ENCODE results near the gene ZNF668. TPM values are rescaled to one million over a fixed set of nuclear protein-coding genes. Genes with fewer than 3 reads are reported as not detected.

Gene ZNF668
- total RNA-seq, 2 experiments from 2014 or later: 16.2 to 18.8 TPM

DNA sequence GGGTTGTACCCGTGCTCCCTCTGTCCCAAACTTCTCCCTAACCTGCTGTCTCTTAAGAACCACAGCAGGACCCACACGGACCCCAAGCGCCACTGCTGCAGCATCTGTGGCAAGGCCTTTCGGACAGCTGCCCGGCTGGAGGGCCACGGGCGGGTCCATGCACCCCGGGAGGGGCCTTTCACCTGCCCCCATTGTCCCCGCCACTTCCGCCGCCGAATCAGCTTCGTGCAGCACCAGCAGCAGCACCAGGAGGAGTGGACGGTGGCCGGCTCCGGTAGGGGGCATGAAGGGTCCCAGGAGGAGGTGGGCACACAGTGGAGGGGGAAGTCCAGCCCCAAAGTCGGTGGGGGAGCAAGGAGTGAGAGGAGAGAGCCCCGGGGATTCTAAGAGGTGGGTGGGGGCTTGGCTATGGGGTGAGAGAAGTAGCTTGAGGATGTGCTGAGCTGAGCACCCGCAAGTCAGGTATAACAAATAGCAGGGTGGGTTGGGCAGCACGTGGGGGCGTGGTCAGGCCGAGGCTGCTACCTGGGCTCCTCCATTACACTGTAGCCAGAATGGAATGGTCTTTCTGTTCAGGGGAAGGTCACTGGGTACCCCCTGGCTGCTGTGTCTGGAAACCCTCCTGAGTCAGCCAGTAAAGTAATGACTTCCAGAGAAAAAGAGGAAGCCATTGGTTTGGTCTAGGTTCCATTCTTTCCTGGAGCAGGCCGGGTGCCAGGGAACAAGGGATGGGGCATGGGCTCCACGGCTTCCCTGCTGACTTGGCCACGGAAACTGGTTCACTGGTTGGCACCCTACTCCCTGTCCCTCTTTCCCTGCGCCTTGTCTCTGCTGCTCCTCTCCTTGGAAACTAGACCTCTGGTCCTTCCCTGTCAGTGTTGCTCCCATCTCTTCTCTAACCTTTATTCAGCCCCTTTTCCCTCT is 7.7 kb upstream of the ZNF668 start:
- intact Hi-C loops (cut with micrococcal nuclease): no loop called here
- Mint-ChIP-seq H3K36me3 (ENCODE audit: low read depth) (peaks cover 37% of the 10 kb centered on the region), H3K4me3 (no peak overlapping the region), H3K27me3 (no peaks in the 10 kb centered on the region), H3K4me1 (ENCODE audit: low read depth) (peaks cover 32% of the 10 kb centered on the region), H3K27ac (peak overlapping the region; percentile 11), H3K9me3 (no peaks in the 10 kb centered on the region)
- CTCF ChIA-PET: no interaction called here
- no peak for ATAC-seq
- POLR2A ChIA-PET: interaction anchor here (0.5 to 1.5 kb wide), 2 partner anchors 12 to 141 kb away, joined by 4 to 5 read pairs; no protein-coding TSS in a partner anchor
- no peak for DNase-seq
- TF ChIP-seq, protein P1, sequence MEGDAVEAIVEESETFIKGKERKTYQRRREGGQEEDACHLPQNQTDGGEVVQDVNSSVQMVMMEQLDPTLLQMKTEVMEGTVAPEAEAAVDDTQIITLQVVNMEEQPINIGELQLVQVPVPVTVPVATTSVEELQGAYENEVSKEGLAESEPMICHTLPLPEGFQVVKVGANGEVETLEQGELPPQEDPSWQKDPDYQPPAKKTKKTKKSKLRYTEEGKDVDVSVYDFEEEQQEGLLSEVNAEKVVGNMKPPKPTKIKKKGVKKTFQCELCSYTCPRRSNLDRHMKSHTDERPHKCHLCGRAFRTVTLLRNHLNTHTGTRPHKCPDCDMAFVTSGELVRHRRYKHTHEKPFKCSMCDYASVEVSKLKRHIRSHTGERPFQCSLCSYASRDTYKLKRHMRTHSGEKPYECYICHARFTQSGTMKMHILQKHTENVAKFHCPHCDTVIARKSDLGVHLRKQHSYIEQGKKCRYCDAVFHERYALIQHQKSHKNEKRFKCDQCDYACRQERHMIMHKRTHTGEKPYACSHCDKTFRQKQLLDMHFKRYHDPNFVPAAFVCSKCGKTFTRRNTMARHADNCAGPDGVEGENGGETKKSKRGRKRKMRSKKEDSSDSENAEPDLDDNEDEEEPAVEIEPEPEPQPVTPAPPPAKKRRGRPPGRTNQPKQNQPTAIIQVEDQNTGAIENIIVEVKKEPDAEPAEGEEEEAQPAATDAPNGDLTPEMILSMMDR (IDR thresholded peaks at IDR 0.05): no peak

DNA sequence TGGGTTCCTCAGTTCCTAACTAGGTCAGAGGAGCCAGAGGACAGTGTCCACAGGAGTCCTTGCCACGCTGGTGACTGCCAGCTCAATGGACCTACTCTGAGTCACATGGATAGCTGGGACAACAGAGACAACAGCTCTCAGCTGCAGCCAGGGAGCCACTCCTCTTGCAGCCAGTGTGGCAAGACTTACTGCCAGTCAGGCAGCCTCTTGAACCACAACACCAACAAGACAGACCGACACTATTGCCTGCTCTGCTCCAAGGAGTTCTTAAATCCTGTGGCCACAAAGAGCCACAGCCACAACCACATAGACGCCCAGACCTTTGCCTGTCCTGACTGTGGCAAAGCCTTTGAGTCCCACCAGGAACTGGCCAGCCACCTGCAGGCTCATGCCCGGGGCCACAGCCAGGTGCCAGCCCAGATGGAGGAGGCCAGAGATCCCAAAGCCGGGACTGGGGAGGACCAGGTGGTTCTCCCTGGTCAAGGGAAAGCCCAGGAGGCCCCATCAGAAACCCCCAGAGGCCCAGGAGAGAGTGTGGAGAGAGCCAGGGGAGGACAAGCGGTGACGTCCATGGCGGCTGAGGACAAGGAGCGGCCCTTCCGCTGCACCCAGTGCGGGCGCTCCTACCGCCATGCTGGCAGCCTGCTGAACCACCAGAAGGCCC is 6.8 kb upstream of the ZNF668 start:
- no peak for ATAC-seq
- Mint-ChIP-seq H3K36me3 (ENCODE audit: low read depth) (peaks cover 44% of the 10 kb centered on the region), H3K4me1 (ENCODE audit: low read depth) (peaks cover 37% of the 10 kb centered on the region), H3K9me3 (no peaks in the 10 kb centered on the region), H3K4me3 (no peak overlapping the region), H3K27ac (peak overlapping the region; percentile 49), H3K27me3 (no peaks in the 10 kb centered on the region)
- no peak for DNase-seq
- intact Hi-C loops (cut with micrococcal nuclease): no loop called here
- TF ChIP-seq, protein P1 (IDR thresholded peaks at IDR 0.05): no peak
- ChIA-PET CTCF (no interaction called here), POLR2A (interaction anchor here (0.6 to 1.5 kb wide), 3 partner anchors 13 to 136 kb away, joined by 3 to 5 read pairs (median 3); partner anchors contain the start of gene PYDC1)

DNA sequence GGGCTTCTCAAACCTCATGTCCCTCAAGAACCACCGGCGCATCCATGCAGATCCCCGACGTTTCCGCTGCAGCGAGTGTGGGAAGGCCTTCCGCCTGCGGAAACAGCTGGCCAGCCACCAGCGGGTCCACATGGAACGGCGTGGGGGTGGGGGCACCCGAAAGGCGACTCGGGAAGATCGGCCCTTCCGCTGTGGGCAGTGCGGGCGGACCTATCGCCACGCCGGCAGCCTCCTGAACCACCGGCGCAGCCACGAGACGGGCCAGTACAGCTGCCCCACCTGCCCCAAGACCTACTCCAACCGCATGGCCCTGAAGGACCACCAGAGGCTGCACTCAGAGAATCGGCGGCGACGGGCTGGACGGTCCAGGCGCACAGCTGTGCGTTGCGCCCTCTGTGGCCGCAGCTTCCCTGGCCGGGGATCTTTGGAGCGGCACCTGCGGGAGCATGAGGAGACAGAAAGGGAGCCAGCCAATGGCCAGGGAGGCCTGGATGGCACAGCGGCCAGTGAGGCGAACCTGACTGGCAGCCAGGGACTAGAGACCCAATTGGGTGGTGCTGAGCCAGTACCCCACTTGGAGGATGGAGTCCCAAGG is 6.1 kb upstream of the ZNF668 start:
- Mint-ChIP-seq H3K9me3 (no peaks in the 10 kb centered on the region), H3K27ac (no peak overlapping the region), H3K4me3 (no peak overlapping the region), H3K27me3 (no peaks in the 10 kb centered on the region), H3K4me1 (ENCODE audit: low read depth) (peaks cover 41% of the 10 kb centered on the region), H3K36me3 (ENCODE audit: low read depth) (peaks cover 44% of the 10 kb centered on the region)
- intact Hi-C loops (cut with micrococcal nuclease): no loop called here
- DNase-seq: no peak
- CTCF ChIA-PET: no interaction called here
- POLR2A ChIA-PET: interaction anchor here (0.6 to 1.5 kb wide), 4 partner anchors 14 to 137 kb away, joined by 3 to 6 read pairs (median 3); partner anchors contain the start of genes PYDC1 and VKORC1
- ATAC-seq: no peak
- TF ChIP-seq, protein P1 (IDR thresholded peaks at IDR 0.05): no peak

DNA sequence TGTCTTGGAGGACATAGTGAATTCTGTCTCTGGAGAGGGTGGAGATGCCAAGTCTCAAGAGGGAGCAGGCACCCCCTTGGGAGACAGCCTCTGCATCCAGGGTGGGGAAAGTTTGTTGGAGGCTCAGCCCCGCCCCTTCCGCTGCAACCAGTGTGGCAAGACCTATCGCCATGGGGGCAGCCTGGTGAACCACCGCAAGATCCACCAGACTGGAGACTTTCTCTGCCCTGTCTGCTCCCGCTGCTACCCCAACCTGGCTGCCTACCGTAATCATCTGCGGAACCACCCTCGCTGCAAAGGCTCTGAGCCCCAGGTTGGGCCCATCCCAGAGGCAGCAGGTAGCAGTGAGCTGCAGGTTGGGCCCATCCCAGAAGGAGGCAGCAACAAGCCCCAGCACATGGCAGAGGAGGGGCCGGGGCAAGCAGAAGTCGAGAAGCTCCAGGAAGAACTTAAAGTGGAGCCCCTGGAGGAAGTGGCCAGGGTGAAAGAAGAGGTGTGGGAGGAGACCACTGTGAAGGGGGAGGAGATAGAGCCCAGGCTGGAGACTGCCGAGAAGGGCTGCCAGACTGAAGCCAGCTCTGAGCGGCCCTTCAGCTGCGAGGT is 5.4 kb upstream of the ZNF668 start:
- peaks cover 50% of the 10 kb centered on the region for H3K36me3 Mint-ChIP-seq (ENCODE audit: low read depth)
- no peaks in the 10 kb centered on the region for H3K9me3 Mint-ChIP-seq
- peaks cover 47% of the 10 kb centered on the region for H3K4me1 Mint-ChIP-seq (ENCODE audit: low read depth)
- DNase-seq (peak; percentile 27), ATAC-seq (peak; percentile 65)
- no peak overlapping the region for H3K4me3 Mint-ChIP-seq
- no peak overlapping the region for H3K27ac Mint-ChIP-seq
- TF ChIP-seq, protein P1 (IDR thresholded peaks at IDR 0.05): no peak
- CTCF ChIA-PET: no interaction called here
- POLR2A ChIA-PET: interaction anchor here (0.9 to 1.5 kb wide), 3 partner anchors 15 to 29 kb away, joined by 3 to 6 read pairs (median 3); partner anchors contain the start of gene VKORC1
- intact Hi-C loops (cut with micrococcal nuclease): no loop called here
- no peaks in the 10 kb centered on the region for H3K27me3 Mint-ChIP-seq
